Measurements from ENCODE around the gene NFATC3. TPM values are rescaled to one million over a fixed set of nuclear protein-coding genes. Genes with fewer than 3 reads are reported as not detected.

The NFATC3 gene
- total RNA-seq, 1 experiment from 2014 or later: 12.1 TPM

DNA sequence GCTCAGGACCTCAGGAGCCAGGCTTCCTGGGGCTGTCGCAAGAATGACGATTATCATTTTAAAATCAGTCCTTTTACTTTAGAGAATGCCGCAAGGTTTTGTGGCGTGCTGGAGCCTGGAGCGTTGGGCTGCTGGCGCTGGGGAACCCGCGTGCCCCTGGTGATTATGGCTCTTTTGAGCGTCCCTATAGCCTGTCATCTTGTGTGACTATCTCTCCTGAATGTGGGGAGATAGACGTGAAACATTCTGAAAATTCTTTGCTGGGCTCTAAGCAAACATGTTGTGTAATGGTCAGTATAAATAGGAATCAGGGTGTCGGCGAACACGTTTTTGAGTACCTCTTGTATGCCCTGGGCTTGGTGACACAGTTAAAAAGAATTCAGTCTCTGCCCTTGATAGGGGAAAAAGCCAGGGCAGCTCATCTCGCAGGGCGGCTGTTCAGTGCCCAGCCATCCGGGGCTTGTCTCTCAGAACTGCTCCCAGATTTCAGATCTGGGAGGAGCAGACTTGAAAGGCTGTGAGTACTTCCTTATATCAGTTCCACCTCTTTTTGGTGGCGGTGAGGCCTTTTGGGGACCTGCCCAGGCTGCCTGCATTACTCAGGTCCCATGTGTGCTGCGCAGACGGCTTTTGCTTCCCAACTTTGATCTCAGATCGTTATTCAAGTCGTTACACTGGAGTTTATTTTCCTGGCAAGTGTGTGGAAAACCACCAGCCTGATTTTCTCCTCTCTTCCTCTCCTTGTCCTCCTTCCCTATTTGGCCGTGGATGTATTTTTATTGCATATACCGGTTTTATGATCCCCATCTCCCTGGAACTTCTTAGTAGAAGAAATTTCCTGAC lies 180.1 kb downstream of the NFATC3 start:
- no peaks in the 10 kb centered on the region for H4K20me1 ChIP-seq (ENCODE audit: low read length)
- no peaks in the 10 kb centered on the region; the same call in 1 of the 2 replicates for H3K36me3 ChIP-seq (ENCODE audit: low read depth, low read length)
- ATAC-seq (peak; percentile 59), DNase-seq (peak; percentile 80)
- H3K27ac ChIP-seq (ENCODE audit: low read length): peak overlapping the region; percentile 63
- CTCF ChIA-PET: no interaction called here
- BruUV-seq (replicated peaks): TSS peak; percentile 92
- intact Hi-C loops (cut with micrococcal nuclease): no loop called here
- H3K4me2 ChIP-seq (ENCODE audit: low read length): peak overlapping the region; percentile 87
- H3K9me3 ChIP-seq (ENCODE audit: low read length): no peaks in the 10 kb centered on the region
- no peaks in the 10 kb centered on the region for H3K27me3 ChIP-seq (ENCODE audit: low read length)
- no peaks in the 10 kb centered on the region for H3F3A ChIP-seq (ENCODE audit: low read length, unreplicated experiment)
- POLR2A ChIA-PET (ENCODE audit: unreplicated experiment): no interaction called here
- peaks cover 58% of the 10 kb centered on the region for H3K79me2 ChIP-seq (ENCODE audit: low read length)
- no peaks in the 10 kb centered on the region for H3K9me2 ChIP-seq (replicated peaks; ENCODE audit: low read length)
- peak overlapping the region; percentile 76 for H2AFZ ChIP-seq (ENCODE audit: low read length)
- peak overlapping the region; percentile 92 for H3K4me3 ChIP-seq (ENCODE audit: low read length)
- peaks cover 14% of the 10 kb centered on the region; the same call in 1 of the 2 replicates for H3K4me1 ChIP-seq (ENCODE audit: insufficient read depth, low read length)
- H3K9ac ChIP-seq (ENCODE audit: low read length): peak overlapping the region; percentile 86
- TF ChIP-seq, protein P1, sequence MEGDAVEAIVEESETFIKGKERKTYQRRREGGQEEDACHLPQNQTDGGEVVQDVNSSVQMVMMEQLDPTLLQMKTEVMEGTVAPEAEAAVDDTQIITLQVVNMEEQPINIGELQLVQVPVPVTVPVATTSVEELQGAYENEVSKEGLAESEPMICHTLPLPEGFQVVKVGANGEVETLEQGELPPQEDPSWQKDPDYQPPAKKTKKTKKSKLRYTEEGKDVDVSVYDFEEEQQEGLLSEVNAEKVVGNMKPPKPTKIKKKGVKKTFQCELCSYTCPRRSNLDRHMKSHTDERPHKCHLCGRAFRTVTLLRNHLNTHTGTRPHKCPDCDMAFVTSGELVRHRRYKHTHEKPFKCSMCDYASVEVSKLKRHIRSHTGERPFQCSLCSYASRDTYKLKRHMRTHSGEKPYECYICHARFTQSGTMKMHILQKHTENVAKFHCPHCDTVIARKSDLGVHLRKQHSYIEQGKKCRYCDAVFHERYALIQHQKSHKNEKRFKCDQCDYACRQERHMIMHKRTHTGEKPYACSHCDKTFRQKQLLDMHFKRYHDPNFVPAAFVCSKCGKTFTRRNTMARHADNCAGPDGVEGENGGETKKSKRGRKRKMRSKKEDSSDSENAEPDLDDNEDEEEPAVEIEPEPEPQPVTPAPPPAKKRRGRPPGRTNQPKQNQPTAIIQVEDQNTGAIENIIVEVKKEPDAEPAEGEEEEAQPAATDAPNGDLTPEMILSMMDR (conservative IDR thresholded peaks at IDR 0.05; ENCODE audit: low read depth, low read length): no peak
- TF ChIP-seq EZH2phosphoT487 (IDR thresholded peaks at IDR 0.05; ENCODE audit: borderline replicate concordance, low read length): no peak
- no peak for TF ChIP-seq EZH2 (IDR thresholded peaks at IDR 0.05; ENCODE audit: low read length, unreplicated experiment)

DNA sequence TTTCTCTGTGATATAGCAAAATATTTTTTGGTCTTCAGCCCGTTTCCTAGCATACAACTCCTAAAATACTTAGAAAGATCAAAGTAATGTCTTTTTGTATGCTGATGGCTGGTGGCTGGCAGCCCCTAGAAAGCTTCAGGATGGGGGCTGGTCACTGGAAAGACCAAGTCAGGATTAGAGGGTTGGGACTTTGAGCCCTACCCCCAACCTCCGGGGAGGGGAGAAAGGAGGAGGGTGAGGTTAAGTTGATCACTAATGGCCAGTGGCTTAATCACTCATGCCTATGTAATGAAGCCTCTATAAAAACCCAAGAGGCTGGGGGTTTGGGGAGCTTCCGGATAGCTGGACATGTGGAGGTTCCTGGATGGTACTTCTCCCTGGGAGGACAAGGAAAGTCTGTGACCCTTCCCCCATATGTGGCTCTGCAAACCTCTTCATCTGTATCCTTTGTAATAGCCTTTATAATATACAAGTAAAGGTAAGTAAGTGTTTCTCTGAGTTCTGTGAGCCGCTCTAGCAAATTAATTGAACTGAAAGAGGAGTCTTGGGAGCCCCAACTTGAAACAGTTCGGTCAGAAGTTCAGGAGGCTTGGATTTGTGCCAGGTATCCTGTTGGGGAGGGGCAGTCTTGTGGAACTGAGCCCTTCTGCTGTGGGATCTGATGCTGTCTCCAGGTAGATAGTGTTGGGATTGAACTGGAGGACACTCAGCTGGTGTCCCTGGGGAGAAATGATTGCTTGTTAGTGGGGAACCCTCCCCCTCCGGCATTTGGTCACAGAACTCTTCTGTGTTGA lies 182.6 kb downstream of the NFATC3 start:
- Histone ChIP-seq H3K36me3 (ENCODE audit: low read depth, low read length) (no peaks in the 10 kb centered on the region), H4K20me1 (ENCODE audit: low read length) (no peaks in the 10 kb centered on the region), H3F3A (ENCODE audit: low read length, unreplicated experiment) (no peaks in the 10 kb centered on the region), H3K9me2 (replicated peaks; ENCODE audit: low read length) (no peaks in the 10 kb centered on the region), H3K79me2 (ENCODE audit: low read length) (peaks cover 83% of the 10 kb centered on the region), H3K9ac (ENCODE audit: low read length) (no peak overlapping the region), H3K9me3 (ENCODE audit: low read length) (no peaks in the 10 kb centered on the region), H2AFZ (ENCODE audit: low read length) (no peak overlapping the region), H3K4me3 (ENCODE audit: low read length) (no peak overlapping the region), H3K27ac (ENCODE audit: low read length) (no peak overlapping the region), H3K4me2 (ENCODE audit: low read length) (no peak overlapping the region), H3K27me3 (ENCODE audit: low read length) (no peaks in the 10 kb centered on the region), H3K4me1 (ENCODE audit: insufficient read depth, low read length) (peaks cover 14% of the 10 kb centered on the region; the same call in 1 of the 2 replicates)
- TF ChIP-seq, protein P1 (conservative IDR thresholded peaks at IDR 0.05; ENCODE audit: low read depth, low read length): no peak
- no peak for TF ChIP-seq EZH2phosphoT487 (IDR thresholded peaks at IDR 0.05; ENCODE audit: borderline replicate concordance, low read length)
- TF ChIP-seq EZH2 (IDR thresholded peaks at IDR 0.05; ENCODE audit: low read length, unreplicated experiment): no peak
- POLR2A ChIA-PET (ENCODE audit: unreplicated experiment): no interaction called here
- intact Hi-C loops (cut with micrococcal nuclease): no loop called here
- no TSS peak for BruUV-seq (replicated peaks)
- no peak for ATAC-seq
- CTCF ChIA-PET: no interaction called here
- no peak for DNase-seq

All from PC-3 (cell line).